Mesenchymal stem cell (in vitro differentiated cells and primary cell): Measurements from ENCODE around the gene CDH4.

Source experiments
- DNase-seq: peaks from one replicate; pipeline ENCODE4 v3.0.0-alpha.2; 2013
- H2AFZ ChIP-seq: one replicate; pipeline ENCODE4 v1.6.1; 2013; ENCODE audit warnings: low read depth, mild to moderate bottlenecking, control low read depth, inconsistent platforms, low read length, moderate library complexity
- H2AK5ac ChIP-seq: 2 replicates; pipeline ENCODE4 v1.6.1; 2013; ENCODE audit warnings: low read length, moderate library complexity, mild to moderate bottlenecking, inconsistent platforms; ENCODE audit not compliant: severe bottlenecking
- H2BK120ac ChIP-seq: one replicate; pipeline ENCODE4 v1.6.1; 2013; ENCODE audit warnings: low read depth, mild to moderate bottlenecking, inconsistent platforms, low read length, moderate library complexity
- H2BK12ac ChIP-seq, 2 experiments: one replicate each; pipeline ENCODE4 v1.6.1; 2013; ENCODE audit warnings: inconsistent platforms in 2 of 2, low read length in 2 of 2, mild to moderate bottlenecking in 2 of 2, moderate library complexity in 2 of 2, control low read depth in 1 of 2
- H2BK15ac ChIP-seq: one replicate; pipeline ENCODE4 v1.6.1; 2013; ENCODE audit warnings: mild to moderate bottlenecking, low read depth, inconsistent platforms; ENCODE audit not compliant: poor library complexity, severe bottlenecking
- H2BK5ac ChIP-seq: 2 replicates; pipeline ENCODE4 v1.6.1; 2013; ENCODE audit warnings: low read depth, mild to moderate bottlenecking, low read length, control low read depth, inconsistent platforms; ENCODE audit not compliant: poor library complexity, severe bottlenecking
- H3K14ac ChIP-seq, 2 experiments: one replicate each; pipeline ENCODE4 v1.6.1; 2013; ENCODE audit warnings: inconsistent platforms in 2 of 2, low read length in 2 of 2, control low read depth in 1 of 2, mild to moderate bottlenecking in 1 of 2, moderate library complexity in 1 of 2
- H3K18ac ChIP-seq, 2 experiments: one replicate each; pipeline ENCODE4 v1.6.1; 2013; ENCODE audit warnings: inconsistent platforms in 2 of 2, low read length in 2 of 2, control low read depth in 1 of 2, low read depth in 1 of 2, mild to moderate bottlenecking in 1 of 2
- H3K23ac ChIP-seq, 2 experiments: one replicate each; pipeline ENCODE4 v1.6.1; 2013; ENCODE audit warnings: inconsistent platforms in 2 of 2, low read length in 2 of 2, mild to moderate bottlenecking in 2 of 2, moderate library complexity in 2 of 2, control low read depth in 1 of 2
- H3K27ac ChIP-seq: 2 replicates; pipeline ENCODE4 v1.5.1; 2013; ENCODE audit warnings: mild to moderate bottlenecking, moderate library complexity, low read length, control low read depth, inconsistent platforms; ENCODE audit not compliant: poor library complexity, severe bottlenecking
- H3K27me3 ChIP-seq, 2 experiments: 2 replicates each; pipeline versions ENCODE4 v1.6.1 to v1.7.0; 2013; ENCODE audit warnings: low read length in 2 of 2, mild to moderate bottlenecking in 2 of 2, moderate library complexity in 2 of 2, control low read depth in 1 of 2, inconsistent platforms in 1 of 2; ENCODE audit not compliant: control insufficient read depth in 1 of 2, insufficient read depth in 1 of 2
- H3K36me3 ChIP-seq, 2 experiments: 2 replicates each; pipeline versions ENCODE4 v1.6.1 to v1.7.0; 2013; ENCODE audit warnings: low read length in 2 of 2, control low read depth in 1 of 2, inconsistent platforms in 1 of 2, low read depth in 1 of 2, mild to moderate bottlenecking in 1 of 2; ENCODE audit not compliant: insufficient read depth in 2 of 2, control insufficient read depth in 1 of 2
- H3K4ac ChIP-seq, 2 experiments: one replicate each; pipeline ENCODE4 v1.6.1; 2013; ENCODE audit warnings: inconsistent platforms in 2 of 2, low read length in 2 of 2, mild to moderate bottlenecking in 2 of 2, moderate library complexity in 2 of 2, control low read depth in 1 of 2, low read depth in 1 of 2
- H3K4me1 ChIP-seq: 2 replicates; pipeline ENCODE4 v1.6.1; 2013; ENCODE audit warnings: low read depth, low read length, control low read depth; ENCODE audit not compliant: control insufficient read depth, insufficient read depth
- H3K4me2 ChIP-seq: 2 replicates; pipeline ENCODE4 v1.6.1; 2013; ENCODE audit warnings: low read length, mild to moderate bottlenecking, inconsistent platforms; ENCODE audit not compliant: poor library complexity, severe bottlenecking
- H3K4me3 ChIP-seq, 2 experiments: 2 replicates each; pipeline versions ENCODE4 v1.5.1 to v1.7.0; 2013; ENCODE audit warnings: low read length in 2 of 2, mild to moderate bottlenecking in 2 of 2, control low read depth in 1 of 2, low read depth in 1 of 2; ENCODE audit not compliant: insufficient read depth in 1 of 2
- H3K79me1 ChIP-seq: replicated peaks from 2 replicates; pipeline ENCODE4 v1.6.1; 2013; ENCODE audit warnings: mild to moderate bottlenecking, control low read depth, low read length, inconsistent platforms; ENCODE audit not compliant: poor library complexity, severe bottlenecking
- H3K9ac ChIP-seq: 2 replicates; pipeline ENCODE4 v1.7.0; 2013; ENCODE audit warnings: mild to moderate bottlenecking, low read length, moderate library complexity
- H3K9me3 ChIP-seq: 2 replicates; pipeline ENCODE4 v1.7.0; 2013; ENCODE audit warnings: mild to moderate bottlenecking, low read length; ENCODE audit not compliant: control insufficient read depth
- H4K8ac ChIP-seq: one replicate; pipeline ENCODE4 v1.6.1; 2013; ENCODE audit warnings: inconsistent platforms, mild to moderate bottlenecking, low read length, moderate library complexity
- H4K91ac ChIP-seq: one replicate; pipeline ENCODE4 v1.6.1; 2013; ENCODE audit warnings: mild to moderate bottlenecking, low read length, inconsistent platforms
- WGBS: methylation state at CpG from one replicate; pipeline ENCODE4 v1.1.7; 2013; ENCODE audit warnings: mixed read lengths; 5-methylcytosine and 5-hydroxymethylcytosine counted together

CDH4 gene

DNA sequence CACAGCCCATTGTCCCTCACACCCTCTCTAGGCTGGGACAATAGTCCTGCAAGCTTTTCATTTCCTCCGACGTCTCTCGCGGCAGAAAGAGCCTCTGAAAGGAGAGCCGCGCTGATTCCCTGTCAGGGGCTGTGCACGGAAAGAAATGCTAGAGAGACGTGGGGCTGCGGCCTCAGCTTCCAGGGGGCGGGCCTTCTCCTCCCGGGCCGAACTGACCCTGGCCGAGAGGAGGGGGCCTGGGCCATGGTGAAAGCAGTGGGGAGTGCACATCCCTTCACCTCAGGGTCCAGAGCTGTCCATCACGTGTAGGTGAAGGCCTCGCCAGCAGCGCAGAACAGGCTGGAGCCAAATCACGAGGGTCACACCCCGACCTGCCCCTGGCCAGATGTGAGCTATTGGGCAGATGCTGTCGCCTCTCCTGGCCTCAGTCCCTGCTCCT lies 593.2 kb downstream of the CDH4 start:
- 85% methylated on average over 19 of the region's 19 CpGs for WGBS
- Histone ChIP-seq H3K9ac (no peak overlapping the region), H2AK5ac (no peak overlapping the region), H3K27ac (no peak overlapping the region), H3K14ac (no peak overlapping the region), H3K36me3 (no peaks in the 10 kb centered on the region), H3K4me3 (no peak overlapping the region), H3K23ac (no peak overlapping the region), H3K18ac (no peak overlapping the region), H2BK12ac (no peak overlapping the region), H2BK120ac (no peak overlapping the region), H2AFZ (no peak overlapping the region), H3K4me1 (peaks cover 1% of the 10 kb centered on the region), H2BK15ac (no peak overlapping the region), H3K27me3 (peaks cover 0 to 17% of the 10 kb centered on the region in 2 experiments), H4K8ac (no peak overlapping the region), H3K9me3 (no peaks in the 10 kb centered on the region), H3K79me1 (no peaks in the 10 kb centered on the region), H3K4me2 (no peak overlapping the region), H2BK5ac (no peak overlapping the region), H4K91ac (no peak overlapping the region), H3K4ac (no peak overlapping the region)
- DNase-seq = no peak

DNA sequence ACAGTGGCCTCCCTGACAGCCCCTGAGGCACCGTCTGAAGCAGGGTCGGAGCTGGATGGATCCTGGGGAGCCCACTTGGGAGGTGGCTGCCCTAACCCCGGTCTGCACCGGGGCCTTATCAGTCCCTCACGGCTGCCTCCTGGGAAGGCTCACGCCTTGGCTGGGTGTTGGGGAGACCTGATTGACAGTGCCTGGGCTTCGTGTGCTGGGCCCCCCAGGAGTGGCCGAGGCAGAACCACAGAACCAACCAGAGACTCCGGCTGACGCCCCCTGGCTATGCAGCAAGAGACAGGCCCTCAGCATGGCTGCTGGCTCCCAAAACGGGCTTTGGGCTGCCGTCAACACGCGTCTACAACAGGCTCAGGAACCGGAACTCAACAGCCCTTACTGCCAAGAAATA lies 594.0 kb downstream of the CDH4 start:
- no peak for DNase-seq
- Histone ChIP-seq H4K91ac (no peak overlapping the region), H2BK15ac (no peak overlapping the region), H3K23ac (no peak overlapping the region), H3K14ac (no peak overlapping the region), H2BK12ac (no peak overlapping the region), H3K27ac (no peak overlapping the region), H2BK5ac (no peak overlapping the region), H3K36me3 (no peaks in the 10 kb centered on the region), H2AK5ac (no peak overlapping the region), H2BK120ac (no peak overlapping the region), H4K8ac (no peak overlapping the region), H3K4me3 (no peak overlapping the region), H3K4me2 (no peak overlapping the region), H2AFZ (no peak overlapping the region), H3K9ac (no peak overlapping the region), H3K4me1 (peaks cover 3% of the 10 kb centered on the region), H3K27me3 (peaks cover 0 to 25% of the 10 kb centered on the region in 2 experiments), H3K79me1 (no peaks in the 10 kb centered on the region), H3K18ac (no peak overlapping the region), H3K4ac (no peak overlapping the region), H3K9me3 (no peaks in the 10 kb centered on the region)
- 95% methylated on average over 14 of the region's 15 CpGs for WGBS

DNA sequence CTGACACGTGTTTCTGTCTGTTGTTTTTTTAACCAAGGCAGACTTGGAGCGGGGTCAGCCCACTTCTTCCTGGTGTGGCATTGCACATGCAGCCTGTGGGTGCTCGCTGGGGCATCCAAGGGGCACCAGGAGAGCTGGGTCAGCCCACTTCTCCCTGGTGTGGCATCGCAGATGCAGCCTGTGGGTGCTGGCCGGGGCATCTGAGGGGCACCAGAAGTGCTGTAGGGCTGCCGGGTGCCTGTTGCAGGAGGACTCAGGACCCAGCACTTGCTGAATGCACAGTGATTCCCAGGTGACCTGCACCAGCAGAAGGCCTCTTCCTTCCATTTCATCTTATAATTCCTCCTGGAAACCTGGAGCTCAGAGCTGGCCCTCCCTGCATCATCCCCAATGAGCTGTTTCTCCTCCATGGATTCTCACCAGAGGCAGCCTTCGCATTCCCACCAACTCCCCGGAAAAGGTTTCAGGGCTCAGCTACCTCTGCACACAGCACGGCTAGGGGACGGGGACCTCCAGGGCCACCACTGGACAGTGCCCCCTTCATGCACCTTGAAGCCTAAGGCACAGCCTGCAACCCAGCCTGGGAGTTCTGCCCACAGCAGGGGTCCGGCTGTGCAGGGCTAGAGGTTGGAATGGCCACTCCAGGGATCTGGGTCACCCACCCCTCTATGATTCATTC lies 594.8 kb downstream of the CDH4 start:
- H3K4me1 ChIP-seq = peaks cover 3% of the 10 kb centered on the region
- no peak overlapping the region for H3K27ac ChIP-seq
- H3K4ac ChIP-seq = no peak overlapping the region
- H2BK120ac ChIP-seq = no peak overlapping the region
- H2AFZ ChIP-seq = no peak overlapping the region
- no peak overlapping the region for H2BK5ac ChIP-seq
- no peaks in the 10 kb centered on the region for H3K36me3 ChIP-seq
- no peak overlapping the region for H2BK12ac ChIP-seq
- no peak for DNase-seq
- H3K27me3 ChIP-seq = peaks cover 0 to 33% of the 10 kb centered on the region in 2 experiments
- no peaks in the 10 kb centered on the region for H3K79me1 ChIP-seq
- H3K4me2 ChIP-seq = no peak overlapping the region
- 86% methylated on average over 11 of the region's 11 CpGs for WGBS
- H3K14ac ChIP-seq = no peak overlapping the region
- H4K91ac ChIP-seq = no peak overlapping the region
- no peak overlapping the region for H2BK15ac ChIP-seq
- no peak overlapping the region for H3K18ac ChIP-seq
- no peak overlapping the region for H4K8ac ChIP-seq
- H2AK5ac ChIP-seq = no peak overlapping the region
- H3K4me3 ChIP-seq = no peak overlapping the region
- no peak overlapping the region for H3K9ac ChIP-seq
- H3K9me3 ChIP-seq = no peaks in the 10 kb centered on the region
- H3K23ac ChIP-seq = no peak overlapping the region

DNA sequence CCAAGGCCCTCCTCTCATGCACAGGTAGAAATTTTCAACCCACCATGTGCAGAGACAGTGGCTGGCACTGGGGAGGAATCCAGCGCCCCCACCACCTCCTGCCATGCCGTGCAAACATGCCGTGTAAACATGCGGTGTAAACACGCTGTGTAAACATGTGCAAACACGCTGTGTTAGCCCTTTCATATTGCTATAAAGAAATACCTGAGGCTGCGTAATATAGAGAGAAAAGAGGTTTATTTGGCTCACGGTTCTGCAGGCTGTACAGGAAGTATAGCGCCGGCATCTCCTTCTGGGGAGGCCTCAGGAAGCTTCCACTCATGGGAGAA lies 595.3 kb downstream of the CDH4 start:
- Histone ChIP-seq H3K9ac (no peak overlapping the region), H3K79me1 (no peaks in the 10 kb centered on the region), H3K23ac (no peak overlapping the region), H3K27ac (no peak overlapping the region), H3K4me2 (no peak overlapping the region), H3K9me3 (no peaks in the 10 kb centered on the region), H3K4me1 (peaks cover 3% of the 10 kb centered on the region), H2AK5ac (no peak overlapping the region), H4K91ac (no peak overlapping the region), H3K18ac (no peak overlapping the region), H3K4ac (no peak overlapping the region), H3K27me3 (peaks cover 0 to 29% of the 10 kb centered on the region in 2 experiments), H2AFZ (no peak overlapping the region), H2BK15ac (no peak overlapping the region), H3K36me3 (no peaks in the 10 kb centered on the region), H3K14ac (no peak overlapping the region), H4K8ac (no peak overlapping the region), H3K4me3 (no peak overlapping the region), H2BK5ac (no peak overlapping the region), H2BK120ac (no peak overlapping the region), H2BK12ac (no peak overlapping the region)
- 89% methylated on average over 10 of the region's 10 CpGs for WGBS
- no peak for DNase-seq
